ENCODE data around the gene CEP97.

CEP97 gene

DNA sequence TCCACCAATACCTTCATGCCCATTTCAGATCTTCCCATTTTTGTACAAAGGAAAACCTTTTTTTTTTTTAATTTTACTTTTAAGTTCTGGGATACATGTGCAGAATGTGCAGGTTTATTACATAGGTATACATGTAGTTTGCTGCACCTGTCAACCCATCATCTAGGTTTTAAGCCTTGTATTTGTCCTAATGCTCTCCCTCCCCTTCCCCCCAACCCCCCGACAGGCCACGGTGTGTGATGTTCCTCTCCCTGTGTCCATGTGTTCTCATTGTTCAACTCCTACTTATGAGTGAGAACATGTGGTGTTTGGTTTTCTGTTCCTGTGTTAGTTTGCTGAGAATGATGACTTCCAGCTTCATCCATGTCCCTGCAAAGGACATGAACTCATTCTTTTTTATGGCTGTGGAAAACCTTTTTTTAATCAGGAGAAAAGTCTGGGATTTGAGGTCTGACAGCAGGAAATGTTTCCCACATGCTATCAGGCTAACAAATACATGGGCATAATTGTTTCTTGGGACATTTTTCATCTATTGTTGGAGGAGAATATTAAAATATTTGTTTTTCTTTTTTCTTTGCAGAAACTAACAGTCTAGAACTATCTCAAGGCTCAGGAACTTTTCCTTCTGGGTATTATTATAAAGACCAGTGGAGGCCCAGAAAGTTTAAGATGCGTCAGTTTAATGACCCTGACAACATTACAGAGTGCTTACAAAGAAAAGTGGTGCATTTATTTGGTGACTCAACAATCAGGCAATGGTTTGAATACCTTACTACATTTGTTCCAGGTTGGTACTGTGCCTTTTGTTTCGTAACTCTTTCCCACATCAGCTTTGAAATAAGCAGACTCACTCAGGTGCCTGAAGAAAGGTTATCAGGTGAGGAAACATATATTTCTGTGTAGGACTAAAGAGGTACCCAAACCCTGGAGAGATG is 92.1 kb downstream of the CEP97 start:
- DNase-seq (ENCODE audit: low spot score), result no peak

GRCh38 chr3:101817992-101818391 is 93.6 kb downstream of the CEP97 start:
- no peak for DNase-seq (ENCODE audit: low spot score)

- DNase-seq (ENCODE audit: low spot score), result no peak
These were observed 95.3 kb downstream of the CEP97 start for GRCh38 chr3:101819649-101820206.

Measured in hematopoietic multipotent progenitor cell treated with erythropoietin and hydrocortisone succinate and interleukin-3 and kit ligand, for 15 days (in vitro differentiated cells).